HG03025 (cell line): ENCODE data around the gene NELFB.
"Not testable (repeated sequence)": the region's sequence is repeated elsewhere in the genome, so short reads cannot be mapped to it uniquely, and the experiment has no call there.

Experiments used
- ATAC-seq: cut with Tn5 transposase; IDR thresholded peaks from one replicate; pipeline ENCODE4 v1.9.1; 2021; ENCODE audit warnings: mild to moderate bottlenecking, moderate library complexity; ENCODE audit not compliant: unreplicated experiment, low FRiP score

NELFB gene

GRCh38 chr9:137245450-137246421, 9.4 kb upstream of the NELFB start:
- ATAC-seq = no peak

- ATAC-seq = no peak
Measured at GRCh38 chr9:137247135-137247915, 7.8 kb upstream of the NELFB start.

- ATAC-seq = no peak
Measured at GRCh38 chr9:137247916-137248175, 7.3 kb upstream of the NELFB start.

- no peak for ATAC-seq
Measured at GRCh38 chr9:137250329-137251193, 4.6 kb upstream of the NELFB start.

GRCh38 chr9:137251194-137251461, 4.0 kb upstream of the NELFB start, which contains the start of gene STPG3:
STPG3 (plus strand) TSS chr9:137251286; CDS start chr9:137251287, 1 bp downstream.
- ATAC-seq = no peak

- ATAC-seq = no peak
Measured at GRCh38 chr9:137251490-137252268, 3.4 kb upstream of the NELFB start.

GRCh38 chr9:137252555-137253506, 2.3 kb upstream of the NELFB start:
- no peak for ATAC-seq

- ATAC-seq = no peak
Measured at GRCh38 chr9:137253717-137254623, 1.2 kb upstream of the NELFB start.

GRCh38 chr9:137255448-137256114, 454 bp downstream of the NELFB start:
- no peak for ATAC-seq

GRCh38 chr9:137256362-137256761, 1.2 kb downstream of the NELFB start:
- no peak for ATAC-seq

GRCh38 chr9:137256856-137257255, 1.7 kb downstream of the NELFB start:
- no peak for ATAC-seq

GRCh38 chr9:137262173-137262908, 7.2 kb downstream of the NELFB start:
- ATAC-seq = not testable (repeated sequence)

- no peak for ATAC-seq
Measured at GRCh38 chr9:137262909-137263285, 7.8 kb downstream of the NELFB start.

- ATAC-seq = no peak
Measured at GRCh38 chr9:137263506-137263905, 8.4 kb downstream of the NELFB start.

GRCh38 chr9:137264067-137264466, 8.9 kb downstream of the NELFB start:
- ATAC-seq = no peak

GRCh38 chr9:137265496-137266161, 10.5 kb downstream of the NELFB start:
- ATAC-seq = no peak
